HG03575 (cell line): ENCODE results near the gene ALDH1A1.
"Not testable (repeated sequence)": the region's sequence is repeated elsewhere in the genome, so short reads cannot be mapped to it uniquely, and the experiment has no call there.

Experiments
- ATAC-seq: cut with Tn5 transposase; IDR thresholded peaks from one replicate; pipeline ENCODE4 v1.9.1; 2021; ENCODE audit not compliant: unreplicated experiment, insufficient number of reproducible peaks, low FRiP score; ENCODE audit errors: extremely low read depth

The ALDH1A1 gene

DNA sequence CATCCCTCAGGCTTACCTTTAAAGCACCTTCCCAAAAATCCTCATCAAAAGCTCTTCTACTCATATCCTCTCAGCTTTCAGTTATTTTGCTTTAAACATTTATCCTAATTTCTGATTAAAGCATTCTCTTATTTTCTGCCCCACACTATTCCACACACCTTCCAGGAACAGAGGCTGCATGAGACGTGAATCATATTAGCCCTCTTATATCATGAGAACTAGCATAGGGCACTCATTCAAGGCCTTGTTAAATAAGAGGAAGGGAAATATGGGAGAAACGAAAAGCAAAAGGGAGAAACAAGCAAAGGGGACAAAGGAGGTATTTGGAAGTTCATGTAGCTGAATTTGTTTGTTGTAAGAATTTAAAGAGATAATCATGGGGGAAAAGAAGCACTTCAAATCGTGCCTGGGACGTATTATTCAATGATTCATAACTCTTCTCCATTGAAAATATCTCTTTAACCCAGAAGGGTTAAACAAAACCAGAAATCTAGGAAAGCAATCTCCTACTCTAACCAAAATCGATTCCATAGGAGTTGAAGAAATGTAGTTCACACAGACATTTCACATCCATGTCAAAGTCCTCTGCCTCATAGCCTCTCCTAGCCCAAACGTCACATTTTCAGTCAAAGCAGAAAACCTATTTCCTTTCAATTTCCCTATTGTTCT is 4.1 kb downstream of the ALDH1A1 start:
- no peak for ATAC-seq

DNA sequence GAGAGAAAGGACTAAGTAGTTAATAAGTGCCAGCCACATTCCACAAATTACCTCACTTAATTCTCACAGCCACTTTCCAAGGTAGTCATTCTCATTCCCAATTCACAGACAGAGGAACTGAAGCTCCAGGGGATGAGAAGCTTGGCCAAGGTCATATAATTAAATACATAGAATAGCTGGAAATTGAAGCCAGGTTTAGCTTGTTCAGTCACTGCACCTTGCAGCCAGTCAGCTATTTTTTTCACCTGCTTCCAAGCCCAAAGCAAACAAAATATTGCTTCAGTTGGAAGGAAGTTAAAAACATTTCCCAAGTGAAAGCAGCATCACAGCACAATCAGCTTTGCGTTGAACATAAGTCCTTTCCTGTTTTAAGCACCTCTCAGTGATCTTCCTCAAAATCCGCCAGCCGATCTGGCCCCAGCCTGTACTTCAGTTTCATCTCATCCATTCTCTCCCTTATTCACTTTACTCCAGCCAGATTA is 4.8 kb downstream of the ALDH1A1 start:
- ATAC-seq = no peak

DNA sequence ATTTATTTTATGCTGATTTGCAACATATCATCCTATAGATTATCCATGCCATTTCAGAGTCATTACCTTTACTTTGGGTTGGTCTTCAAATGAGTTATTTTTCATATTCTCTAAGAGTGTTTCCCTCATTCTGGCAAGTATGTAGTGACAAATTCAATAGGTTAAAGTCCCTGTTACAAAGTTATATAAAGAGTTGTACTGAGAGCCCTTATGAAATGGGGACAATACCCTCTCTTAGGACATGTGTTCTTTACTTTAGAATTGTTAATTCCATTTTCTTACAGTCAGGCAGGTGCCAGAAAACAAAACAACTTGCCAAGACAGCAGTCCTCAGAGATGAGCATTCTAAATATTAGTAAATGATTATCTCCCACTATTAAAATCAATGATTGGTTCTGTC is 6.0 kb downstream of the ALDH1A1 start:
- ATAC-seq = no peak

DNA sequence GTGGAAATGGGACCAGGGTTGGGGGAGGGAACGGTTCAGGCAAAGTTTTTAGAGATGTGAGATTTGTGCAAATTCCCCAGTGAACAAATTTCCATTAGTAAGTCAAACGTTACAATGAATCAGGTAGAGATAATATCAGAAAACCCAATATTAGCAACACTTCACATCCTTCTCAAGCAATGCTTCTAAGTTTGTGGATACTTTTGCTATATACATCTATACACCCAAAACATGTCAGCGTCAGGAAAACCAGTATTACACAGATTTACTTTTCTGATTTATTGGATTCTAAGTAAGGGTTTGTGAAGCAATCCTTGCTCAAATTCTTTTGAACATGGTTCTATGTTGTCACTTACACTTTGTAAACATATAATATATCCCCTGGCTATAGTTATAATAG is 6.5 kb downstream of the ALDH1A1 start:
- ATAC-seq = no peak

DNA sequence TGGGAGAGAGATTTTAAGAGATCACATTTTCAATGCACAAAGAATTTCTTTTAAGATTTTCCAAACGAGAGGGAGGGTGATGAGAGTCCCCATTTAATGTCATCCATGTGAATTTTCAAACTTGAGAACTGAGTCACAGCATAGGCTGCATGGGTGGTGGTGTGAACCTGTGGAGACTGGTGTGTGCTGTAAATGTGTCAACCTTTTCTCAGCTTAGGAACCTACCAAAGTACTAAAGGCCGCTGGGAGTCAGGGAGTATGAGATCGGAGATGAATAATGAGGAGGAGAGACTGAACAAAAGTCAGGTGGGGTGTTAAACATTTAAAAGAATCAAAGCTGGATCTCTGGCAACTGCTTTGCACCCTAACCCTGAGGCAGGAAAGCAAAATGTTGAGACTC is 7.5 kb downstream of the ALDH1A1 start:
- ATAC-seq = no peak

DNA sequence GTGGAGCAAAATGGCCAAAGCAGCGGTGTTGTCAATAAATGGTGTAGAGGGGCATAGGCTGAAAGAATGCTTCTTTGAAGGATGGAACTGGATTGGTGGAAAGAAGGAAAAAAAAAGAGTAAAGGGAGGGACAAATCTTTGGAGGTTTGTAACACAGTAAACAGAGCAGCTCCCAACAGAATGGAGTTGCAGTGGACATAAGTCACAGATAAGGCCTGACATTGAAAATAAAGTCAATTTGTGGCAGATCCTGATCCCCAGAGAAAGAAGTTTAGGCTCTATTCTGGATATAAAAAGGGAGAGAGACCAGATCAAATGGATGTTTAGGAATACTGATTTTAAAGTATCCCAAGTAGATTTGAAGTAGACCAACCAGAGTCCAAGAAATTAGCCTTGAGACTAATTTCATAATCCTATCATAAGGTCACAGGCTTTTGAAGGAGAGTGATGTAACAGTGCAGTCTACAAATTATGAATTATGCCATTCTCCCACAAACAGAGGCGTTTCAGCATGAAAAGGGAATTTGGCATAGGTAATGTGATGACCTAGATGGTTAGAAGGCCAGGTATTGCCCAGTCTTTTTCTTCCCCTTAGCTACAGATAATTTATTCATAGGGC is 8.9 kb downstream of the ALDH1A1 start:
- ATAC-seq = no peak

DNA sequence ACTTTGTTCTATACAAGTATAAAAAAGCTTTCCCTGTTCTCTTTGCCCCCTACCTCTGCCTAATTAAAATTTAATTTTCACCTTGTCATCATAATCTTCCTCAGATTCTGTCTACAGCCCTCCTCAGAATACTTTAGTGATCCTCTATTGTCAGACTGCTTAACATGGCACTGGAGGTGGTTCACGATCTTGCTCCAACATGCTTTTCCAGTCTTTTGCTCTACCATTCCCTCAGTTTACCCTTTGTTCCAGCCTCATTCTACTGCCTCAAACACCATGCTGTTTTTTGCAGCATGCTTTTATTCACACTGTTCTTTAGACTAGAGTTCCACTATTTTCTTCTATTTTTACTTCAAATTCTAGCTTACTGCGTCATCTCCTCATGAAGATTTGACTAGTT is 10.4 kb downstream of the ALDH1A1 start:
- ATAC-seq = no peak

DNA sequence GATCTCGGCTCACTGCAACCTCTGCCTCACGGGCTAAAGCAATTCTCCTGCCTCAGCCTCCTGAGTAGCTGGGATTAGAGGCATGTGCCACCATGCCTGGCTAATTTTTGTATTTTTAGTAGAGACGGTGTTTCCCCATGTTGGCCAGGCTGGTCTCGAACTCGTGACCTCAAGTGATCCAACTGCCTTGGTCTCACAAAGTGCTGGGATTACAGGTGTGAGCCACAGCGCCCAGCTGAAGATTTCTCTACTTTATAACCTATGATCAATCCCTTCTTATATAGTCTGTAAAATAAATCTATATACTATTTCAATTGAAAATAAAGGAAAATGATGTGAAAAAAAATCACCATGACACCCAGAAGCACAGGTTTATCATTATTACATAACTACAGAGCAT is 13.3 kb downstream of the ALDH1A1 start:
- ATAC-seq = not testable (repeated sequence)

DNA sequence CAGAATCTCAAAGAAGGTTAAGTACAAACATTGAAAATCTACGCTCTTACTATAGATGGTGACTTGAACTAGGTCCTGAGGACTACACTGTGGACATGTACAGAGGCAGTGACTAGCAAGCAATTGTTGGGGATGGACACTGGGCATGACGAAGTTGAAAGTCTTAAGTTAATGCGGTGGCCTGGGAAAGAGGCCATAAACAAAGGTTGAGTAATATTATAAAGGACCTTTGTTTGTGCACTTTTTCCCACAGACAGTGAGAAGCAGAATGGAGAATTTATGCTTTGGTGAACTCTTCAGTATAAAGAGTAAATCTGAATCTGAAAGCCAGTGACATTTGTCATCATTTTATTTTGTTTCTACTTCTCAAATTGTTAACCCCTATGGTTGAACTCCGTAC is 15.3 kb downstream of the ALDH1A1 start:
- ATAC-seq = no peak

DNA sequence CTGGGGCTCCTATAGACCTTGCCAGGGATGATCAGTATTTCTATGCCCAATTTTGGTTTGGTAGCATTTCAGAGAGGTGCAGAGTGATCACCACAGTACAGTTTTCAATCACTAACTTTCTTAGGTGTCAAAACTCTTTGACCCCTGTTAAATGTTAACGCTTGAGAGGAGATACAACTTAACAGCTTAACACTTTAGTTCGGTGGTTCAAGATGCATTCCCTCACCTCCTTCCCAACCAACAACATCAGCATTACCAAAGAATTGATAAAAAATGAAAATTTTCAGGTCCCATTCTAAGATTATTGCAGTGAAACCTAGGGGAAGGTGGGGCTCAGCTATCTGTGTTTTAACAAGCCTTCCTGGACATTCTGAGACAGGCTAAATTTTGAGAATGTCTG is 16.2 kb downstream of the ALDH1A1 start:
- no peak for ATAC-seq

DNA sequence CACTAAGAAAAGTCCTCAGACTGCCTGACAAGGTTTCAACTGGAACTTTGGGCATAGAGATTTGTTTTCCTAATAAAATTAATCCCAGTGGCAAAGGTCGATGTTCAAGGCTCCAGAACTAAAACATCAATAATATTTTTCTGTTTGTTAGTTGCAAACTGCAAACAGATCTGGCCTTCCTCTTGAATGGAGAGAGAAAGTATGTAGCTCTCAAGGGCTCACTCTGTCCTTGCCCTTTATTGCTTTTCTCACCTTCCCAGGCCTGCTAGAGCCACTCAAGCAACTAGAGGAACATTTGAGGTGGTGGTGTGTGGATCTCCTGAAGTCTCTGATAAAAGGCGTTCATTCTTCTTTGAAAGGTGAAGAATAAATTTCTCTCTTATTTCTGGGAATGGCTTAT is 16.6 kb downstream of the ALDH1A1 start:
- ATAC-seq = no peak

DNA sequence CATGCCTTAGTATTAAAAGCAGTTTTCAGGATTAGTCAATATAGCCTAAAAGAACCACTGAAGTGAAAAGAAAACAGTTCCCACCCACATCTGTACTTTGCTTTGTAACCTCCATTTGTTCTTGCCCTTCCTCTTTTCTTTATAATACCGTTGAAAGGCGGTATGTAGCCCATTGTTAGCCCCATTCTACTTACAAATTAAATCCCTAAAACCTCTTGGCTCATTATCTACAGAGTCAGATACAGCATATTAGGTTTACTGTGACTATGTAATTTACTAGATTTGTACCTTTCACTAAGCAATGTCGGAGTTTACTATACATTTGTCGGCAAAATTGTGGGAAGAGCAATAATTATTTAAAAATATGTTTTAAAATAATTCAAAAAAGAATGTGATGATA is 17.3 kb downstream of the ALDH1A1 start:
- ATAC-seq = no peak

DNA sequence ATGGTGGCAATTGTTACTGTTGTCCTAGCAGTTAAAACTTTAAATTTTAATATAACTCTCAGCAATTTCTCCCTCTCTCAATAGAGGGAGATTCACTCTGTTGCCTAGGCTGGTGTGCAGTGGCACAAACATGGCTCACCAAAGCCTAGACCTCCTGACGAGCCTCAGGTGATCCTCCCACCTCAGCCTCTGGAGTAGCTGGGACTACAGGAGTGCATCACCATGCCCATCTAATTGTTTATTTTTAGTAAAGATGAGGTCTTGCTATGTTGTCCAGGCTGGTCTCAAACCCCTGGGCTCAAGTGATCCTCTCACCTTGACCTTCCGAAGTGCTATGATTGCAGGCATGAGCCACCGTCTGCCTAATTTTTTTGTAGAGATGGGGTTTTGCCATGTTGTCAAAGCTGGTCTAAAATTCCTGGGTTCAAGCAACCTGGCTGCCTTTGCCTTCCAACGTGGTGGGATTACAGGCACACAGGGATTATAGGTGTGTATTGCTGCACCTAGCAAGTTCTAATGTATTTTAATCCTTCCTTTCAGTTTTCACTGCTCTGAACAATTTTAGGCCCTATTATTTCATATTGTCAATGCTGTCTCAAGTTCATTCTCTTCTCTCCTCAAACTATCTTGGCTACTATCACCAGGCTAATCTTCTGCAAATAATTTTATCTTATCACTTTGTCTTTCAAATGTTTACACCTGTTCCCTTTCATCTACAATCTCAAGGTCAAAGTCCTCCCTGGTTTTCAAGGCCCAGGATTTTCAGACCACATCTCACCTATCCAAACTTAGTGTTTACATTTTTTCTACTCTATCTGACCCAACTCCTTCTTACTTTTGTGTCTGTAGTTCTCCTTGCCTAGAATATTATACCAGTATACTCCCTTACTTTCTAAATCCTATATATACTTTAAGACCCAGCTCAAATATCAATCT is 18.9 kb downstream of the ALDH1A1 start:
- no peak for ATAC-seq

DNA sequence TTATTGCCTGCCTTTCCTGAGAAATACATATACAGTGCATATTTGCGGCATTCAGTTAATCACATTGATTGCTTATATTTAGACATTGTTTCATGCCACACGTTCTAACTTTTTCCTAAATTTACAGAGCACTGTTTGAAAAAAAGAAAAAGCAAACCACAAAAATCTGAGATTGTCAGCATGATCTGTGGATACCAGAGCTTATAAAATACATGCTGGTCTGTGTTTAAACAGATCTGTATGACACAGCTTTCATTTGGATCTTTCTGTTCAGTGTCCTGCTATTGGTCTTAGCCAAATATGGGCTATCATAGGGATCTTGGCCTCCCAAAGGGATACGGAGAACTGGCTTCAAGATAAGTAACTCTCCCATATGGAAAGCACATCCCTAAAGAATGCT is 20.2 kb downstream of the ALDH1A1 start:
- no peak for ATAC-seq

DNA sequence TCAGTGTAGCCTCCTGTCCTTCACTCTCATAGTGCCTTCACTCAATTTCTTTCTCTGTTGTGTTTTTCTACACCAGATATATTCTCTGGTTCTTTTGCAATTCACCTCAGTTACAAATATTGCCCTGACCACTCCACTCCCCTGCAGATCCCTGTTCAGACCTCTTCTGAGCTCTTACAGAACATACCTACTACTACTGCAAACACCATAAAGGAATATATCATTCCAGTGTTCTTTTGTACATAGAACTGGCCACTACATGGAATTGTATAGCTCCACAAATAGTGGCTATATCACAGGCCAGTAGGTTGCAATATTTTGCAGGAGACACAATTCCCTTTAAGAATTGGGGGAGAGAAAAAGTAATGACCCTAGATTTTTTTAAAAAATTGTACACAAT is 21.0 kb downstream of the ALDH1A1 start:
- no peak for ATAC-seq

DNA sequence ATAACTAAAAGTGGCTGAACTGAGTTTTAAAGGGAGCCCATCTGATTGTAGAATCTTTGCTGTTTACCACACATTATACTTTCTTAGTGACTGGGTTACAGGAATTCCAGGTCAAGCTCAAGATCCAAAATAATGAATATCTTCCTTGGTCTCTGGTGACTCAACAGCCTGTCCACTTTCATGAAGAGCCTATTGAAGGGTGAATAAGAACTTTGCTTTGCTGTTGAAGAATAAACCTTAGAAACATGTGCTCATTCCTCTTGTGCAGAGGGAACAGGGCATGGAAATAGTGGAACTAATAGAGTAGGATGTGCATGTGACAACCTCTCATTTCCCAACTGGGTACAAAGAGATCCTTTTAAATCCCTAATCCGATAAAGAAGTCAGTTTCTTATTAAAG is 21.4 kb downstream of the ALDH1A1 start:
- no peak for ATAC-seq

DNA sequence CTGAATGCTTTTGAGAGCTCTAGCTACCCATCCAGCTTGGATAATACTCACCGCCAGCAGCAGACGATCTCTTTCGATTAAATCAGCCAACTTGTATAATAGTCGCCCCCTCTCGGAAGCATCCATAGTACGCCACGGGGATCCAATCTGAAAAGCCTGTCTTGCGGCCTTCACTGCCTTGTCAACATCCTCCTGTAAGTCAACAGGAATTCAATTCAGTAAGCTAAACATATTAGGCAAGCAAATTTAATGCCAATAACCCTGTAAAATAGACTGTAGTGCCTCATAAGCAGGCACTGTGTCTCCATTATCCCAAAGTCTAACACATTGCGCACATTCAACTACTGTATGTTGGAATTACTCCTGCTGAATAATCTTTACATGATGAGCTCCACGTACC is 22.0 kb downstream of the ALDH1A1 start:
- no peak for ATAC-seq

DNA sequence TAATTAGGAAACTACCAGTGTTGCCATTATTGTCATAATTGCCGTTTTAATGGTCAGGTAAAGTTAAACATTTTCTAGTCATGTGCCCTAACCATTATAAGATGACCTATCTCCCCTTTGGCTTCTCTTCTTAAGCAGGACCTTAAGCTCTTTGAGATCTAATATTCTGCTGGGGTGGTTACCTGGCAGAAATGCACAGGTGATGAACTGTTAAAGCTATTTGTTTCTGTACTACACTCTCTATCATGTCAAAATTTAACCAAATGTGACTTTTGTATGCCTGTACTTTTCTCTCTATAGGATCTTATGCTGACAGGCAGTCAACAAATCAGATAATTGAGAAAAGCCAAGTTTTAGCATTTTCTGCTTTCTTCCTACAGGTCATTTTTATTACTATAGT is 23.3 kb downstream of the ALDH1A1 start:
- ATAC-seq = no peak

DNA sequence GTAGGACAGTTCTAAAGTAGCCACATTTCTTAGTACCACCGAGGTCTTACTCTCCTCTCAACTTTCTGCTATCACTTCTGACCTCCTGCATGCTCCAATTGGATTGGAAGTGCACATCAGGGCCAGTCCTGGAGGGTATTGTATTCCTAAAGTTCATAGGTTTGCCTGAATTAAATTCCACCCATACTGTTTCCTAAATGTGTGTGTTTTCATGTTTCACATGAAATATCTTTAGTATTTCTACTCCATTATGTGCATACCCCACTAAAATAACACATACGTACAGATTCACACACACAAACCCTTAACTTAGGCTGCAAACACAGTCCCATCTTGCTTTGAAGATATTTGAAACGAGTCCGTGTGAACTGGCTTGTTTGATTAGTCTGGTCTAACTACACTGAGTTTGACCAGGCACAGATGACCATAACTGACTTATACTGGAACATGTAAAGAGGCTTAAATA is 24.8 kb downstream of the ALDH1A1 start:
- no peak for ATAC-seq

DNA sequence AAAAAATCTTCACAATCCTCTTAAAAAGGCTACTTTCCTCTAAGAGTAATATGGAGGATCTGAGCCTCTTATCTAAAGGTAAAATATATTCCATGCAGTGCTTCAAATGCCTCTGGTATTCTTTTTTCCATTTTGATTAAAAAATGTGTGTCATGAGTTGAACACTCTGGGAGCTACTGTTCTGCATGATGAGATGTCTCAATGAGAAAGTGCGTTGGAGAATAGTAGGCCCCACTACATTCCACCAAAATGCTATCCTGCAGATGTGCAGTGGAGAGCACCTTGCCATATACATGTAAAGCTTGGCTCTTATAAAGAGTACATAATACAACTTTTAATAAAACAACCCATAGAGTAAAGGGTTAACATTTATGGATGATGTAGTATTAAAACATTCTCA is 26.3 kb downstream of the ALDH1A1 start:
- no peak for ATAC-seq
